Activated gamma-delta T cell (primary cell): ENCODE results near the gene PGA4.
"Not testable (repeated sequence)": the region's sequence is repeated elsewhere in the genome, so short reads cannot be mapped to it uniquely, and the experiment has no call there.

Experiments
- DNase-seq: peaks from one replicate; lab custom pipeline; 2025; lab: John Stamatoyannopoulos, UW

Gene PGA4

GRCh38 chr11:61250796-61251765, 28.9 kb downstream of the PGA4 start:
- not testable (repeated sequence) for DNase-seq

GRCh38 chr11:61252332-61252731, 30.2 kb downstream of the PGA4 start:
- not testable (repeated sequence) for DNase-seq

- DNase-seq: no peak
Observed at GRCh38 chr11:61254403-61255025, 32.4 kb downstream of the PGA4 start.

- DNase-seq: no peak
Observed at GRCh38 chr11:61256710-61257482, 34.7 kb downstream of the PGA4 start.

GRCh38 chr11:61258546-61258945, 36.4 kb downstream of the PGA4 start:
- no peak for DNase-seq

- no peak for DNase-seq
Observed at GRCh38 chr11:61259363-61259762, 37.2 kb downstream of the PGA4 start.

GRCh38 chr11:61264371-61264770, 42.2 kb downstream of the PGA4 start:
- no peak for DNase-seq

- no peak for DNase-seq
Observed at GRCh38 chr11:61264795-61265194, 42.6 kb downstream of the PGA4 start.

GRCh38 chr11:61265357-61265756, 43.2 kb downstream of the PGA4 start:
- no peak for DNase-seq

- no peak for DNase-seq
Observed at GRCh38 chr11:61266602-61267001, 44.5 kb downstream of the PGA4 start.

GRCh38 chr11:61267437-61267841, 45.3 kb downstream of the PGA4 start:
- no peak for DNase-seq

- DNase-seq: no peak
Observed at GRCh38 chr11:61268588-61269250, 46.6 kb downstream of the PGA4 start.

- no peak for DNase-seq
Observed at GRCh38 chr11:61270354-61271076, 48.4 kb downstream of the PGA4 start.

- no peak for DNase-seq
Observed at GRCh38 chr11:61272731-61273130, 50.6 kb downstream of the PGA4 start.

GRCh38 chr11:61273178-61274078, 51.3 kb downstream of the PGA4 start:
- DNase-seq: no peak

GRCh38 chr11:61274084-61274483, 51.9 kb downstream of the PGA4 start:
- DNase-seq: no peak

- no peak for DNase-seq
Observed at GRCh38 chr11:61275191-61275590, 53.0 kb downstream of the PGA4 start.

- DNase-seq: no peak
Observed at GRCh38 chr11:61277186-61278000, 55.2 kb downstream of the PGA4 start.

GRCh38 chr11:61278001-61278470, 55.9 kb downstream of the PGA4 start:
- no peak for DNase-seq
